ENCODE results near the gene DPF1.

DPF1 gene

DNA sequence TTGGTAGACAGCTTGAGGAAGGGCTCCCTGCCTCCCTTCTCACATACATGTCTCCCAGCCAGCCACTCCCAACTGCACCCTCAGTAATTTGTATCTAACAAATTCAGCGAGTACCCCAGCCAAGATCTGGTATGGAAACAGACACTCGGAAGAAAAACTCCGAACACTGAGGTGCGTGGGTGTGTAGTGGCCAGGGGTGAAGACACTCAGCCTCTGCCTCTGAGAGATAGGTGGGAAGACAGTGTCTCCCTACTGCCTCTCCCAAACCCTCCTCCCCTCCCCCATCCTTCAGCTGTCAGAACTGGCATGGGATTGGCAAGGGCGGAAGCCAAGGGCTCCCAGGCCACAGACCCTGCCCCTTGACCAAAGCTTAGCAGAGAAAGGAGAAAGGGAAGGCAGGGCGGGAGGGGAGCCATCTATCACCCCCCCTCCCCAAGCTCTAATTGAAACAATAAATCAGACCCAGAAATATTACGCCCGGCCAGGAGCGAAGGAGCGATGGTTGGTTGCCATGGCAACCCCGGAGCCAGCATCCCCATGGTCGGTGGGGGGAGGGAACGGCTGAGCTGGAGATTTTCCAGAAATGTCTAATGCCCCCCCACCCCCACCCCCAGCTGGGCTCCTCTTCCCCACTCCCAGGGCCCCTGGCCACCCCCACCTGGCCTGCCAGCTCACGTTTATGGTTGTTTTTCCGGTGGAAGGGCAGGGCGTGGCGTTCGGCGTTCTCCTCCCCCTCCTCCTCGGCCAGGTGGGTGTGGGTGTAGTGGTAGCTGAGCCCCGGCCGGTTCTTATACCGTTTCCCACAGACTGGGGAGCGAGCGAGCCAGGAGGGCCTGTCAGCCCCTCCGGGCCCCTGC lies 7.0 kb downstream of the DPF1 start:
- no peak for DNase-seq

DNA sequence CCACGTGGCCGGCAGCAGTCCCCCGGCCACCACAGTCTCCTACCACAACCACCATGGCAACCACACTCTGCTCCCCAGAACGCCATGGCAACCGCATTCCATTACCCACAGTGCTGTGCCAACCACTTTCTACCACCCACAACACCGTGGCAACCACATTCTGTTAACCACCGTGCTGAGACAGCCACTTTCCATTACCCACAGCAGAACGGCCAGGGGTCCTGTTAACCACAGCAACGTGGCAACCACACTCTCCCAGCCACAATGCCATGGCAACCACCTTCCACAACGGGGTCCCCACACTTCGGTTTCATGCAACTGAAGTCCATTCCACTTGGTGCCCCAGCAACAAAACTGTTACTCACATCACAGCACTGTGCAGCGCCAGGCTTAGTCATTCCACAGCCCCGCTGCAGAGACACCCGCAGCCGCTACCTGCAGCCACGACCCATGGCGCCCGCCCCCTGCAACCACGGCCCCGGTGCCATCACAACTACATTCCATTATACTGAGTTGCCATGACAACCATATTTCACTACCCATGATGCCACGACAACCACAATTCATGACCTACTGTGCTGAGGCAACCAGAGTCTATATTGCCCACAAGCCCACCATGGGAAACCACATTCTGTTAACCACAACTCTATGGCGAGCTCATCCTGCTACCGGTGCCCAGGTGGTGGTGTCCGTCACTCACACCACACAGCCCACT lies 10.0 kb downstream of the DPF1 start:
- no peak for DNase-seq

DNA sequence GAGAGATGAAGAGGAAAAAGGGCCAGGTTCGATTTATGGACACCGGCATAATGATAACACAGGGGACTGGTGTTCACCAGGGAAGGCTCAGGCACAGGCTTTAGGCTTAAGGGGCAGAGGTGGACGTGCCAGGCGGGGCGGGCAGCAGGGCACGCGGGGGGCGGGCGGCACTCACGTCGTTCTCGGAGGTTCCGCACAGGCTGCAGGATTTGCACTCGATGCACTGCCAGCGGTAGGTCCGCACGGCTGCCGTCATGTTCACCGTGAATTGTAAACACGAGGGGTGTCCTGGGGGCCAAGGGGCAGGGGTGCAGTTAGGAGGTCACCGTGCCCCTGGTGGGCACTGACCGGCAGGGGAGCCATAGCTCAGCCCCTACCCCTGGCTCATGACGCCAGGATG lies 10.6 kb downstream of the DPF1 start:
- no peak for DNase-seq

DNA sequence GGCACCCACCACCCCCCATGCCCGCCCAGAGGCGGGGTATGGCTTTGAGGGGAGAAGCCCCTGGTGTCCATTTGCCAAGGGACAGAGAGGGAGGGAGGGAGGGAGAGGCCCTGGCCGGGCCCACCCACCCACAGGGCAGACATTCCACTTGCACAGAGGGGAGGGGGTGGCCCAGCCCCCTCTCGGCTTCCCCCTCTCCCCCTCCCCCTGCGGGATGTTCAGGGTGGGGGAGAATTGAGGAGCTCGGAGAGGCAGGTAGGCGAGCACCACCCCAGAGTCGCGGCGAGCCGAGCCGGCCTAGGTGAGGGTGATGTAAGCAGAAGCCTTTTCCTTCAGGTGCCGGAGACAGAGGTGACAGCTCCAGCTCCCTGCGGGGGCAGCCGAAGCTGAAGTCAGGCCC lies 12.3 kb downstream of the DPF1 start:
- no peak for DNase-seq

DNA sequence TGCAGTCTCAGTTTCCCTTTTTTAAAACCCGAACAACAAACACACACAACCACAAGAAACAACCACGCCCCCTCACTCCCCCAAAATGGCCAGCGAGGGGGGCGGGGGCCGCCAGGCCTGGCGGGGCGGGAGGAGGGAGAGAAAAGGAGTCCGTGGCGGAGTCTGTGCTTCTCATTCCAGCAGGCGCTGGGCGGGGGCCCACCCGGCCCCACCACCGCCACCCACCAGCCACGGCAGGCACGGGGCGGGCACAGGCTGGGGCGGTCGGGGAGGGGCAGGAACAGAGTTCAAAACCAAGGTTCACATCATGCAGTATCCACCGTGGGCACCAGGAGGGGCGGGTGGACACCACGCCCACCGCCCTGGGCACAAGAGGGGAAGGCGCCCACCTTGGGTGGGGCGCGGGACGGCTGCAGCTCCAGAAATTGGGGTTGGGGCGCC lies 12.9 kb downstream of the DPF1 start:
- DNase-seq, result no peak

DNA sequence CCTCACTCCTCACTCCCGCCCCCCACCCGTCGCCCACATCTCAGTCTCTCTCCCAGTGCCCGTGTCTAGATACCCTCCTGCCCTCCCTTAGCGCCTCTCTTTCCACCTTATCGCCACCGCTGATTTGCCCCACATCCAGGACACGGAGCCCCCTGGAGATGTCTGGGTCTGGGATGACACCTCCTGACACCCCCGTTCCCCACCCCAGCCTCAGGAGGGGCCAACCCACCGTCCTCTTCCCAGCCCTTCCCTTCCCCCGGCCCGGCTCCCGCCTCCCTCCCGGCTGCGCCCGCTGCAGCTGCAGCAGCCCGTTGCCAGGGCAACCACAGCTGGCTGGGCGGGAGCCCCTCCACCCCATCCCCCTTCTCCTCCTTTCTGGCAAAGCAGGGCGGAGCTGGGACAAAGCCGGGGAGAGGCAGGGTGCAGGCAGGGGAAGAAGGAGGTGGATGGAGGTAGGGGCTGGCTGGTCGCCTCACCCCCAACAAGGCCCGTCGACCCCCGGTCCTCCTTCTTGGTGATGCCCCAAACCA lies 13.5 kb downstream of the DPF1 start:
- DNase-seq, result peak; percentile 94

DNA sequence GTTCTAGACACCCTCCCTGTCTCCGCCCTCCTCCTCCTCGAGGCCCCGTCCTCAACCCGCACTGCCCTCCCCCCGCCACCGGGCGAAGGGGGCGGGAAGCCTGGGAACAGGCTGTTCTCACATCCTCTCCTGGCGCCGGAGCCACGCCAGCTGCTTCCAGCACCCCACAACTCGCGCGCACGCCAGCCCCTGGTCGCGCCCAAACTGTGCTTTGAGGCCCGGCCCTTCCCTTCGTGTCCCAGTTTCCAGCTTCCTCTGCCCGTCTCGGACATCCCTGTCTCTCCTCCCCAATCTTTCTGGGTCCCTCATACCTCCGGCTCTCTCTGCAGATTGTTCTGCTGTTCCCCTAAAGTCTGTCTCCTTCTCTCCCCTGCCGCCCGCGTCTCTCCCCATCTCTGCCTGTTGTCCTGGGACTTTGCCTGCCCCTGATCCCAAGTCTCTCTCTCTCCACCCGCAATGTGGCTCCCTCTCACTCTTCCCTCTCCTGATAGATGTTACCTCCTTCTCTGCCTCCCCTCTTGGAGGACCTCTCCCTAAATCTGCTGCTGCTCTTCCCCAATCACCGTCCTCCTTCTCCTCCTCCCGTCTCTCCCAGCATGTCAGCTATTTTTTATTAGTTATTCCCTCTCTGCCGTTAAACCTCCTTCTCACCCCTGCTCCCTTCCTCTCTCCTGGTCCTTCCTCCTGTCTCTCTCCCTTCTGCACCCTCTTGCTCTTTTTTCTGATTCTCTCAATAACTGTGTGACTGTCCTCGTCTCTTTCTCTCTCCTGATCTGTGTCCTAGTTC lies 14.2 kb downstream of the DPF1 start:
- DNase-seq, result peak; percentile 71

DNA sequence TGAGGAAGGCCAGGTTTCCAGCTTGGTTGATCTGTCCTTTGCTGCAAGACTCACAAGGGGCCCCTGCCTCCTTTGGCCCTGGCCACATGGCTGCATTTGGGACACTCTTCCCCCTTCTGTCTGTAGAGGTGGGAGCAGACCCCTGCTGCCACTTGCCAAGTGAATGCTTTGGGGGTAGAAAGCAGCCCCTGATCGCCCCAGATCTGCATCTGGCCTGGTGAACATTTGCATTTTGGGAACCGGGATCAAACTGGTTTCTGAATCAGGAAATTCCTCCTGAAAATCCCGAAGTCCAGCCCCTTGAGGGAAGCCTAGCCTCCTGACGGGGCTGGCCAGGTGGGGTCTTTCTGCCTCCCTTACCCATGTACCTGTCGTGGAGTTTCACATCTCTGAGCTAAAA lies 14.9 kb downstream of the DPF1 start:
- no peak for DNase-seq

DNA sequence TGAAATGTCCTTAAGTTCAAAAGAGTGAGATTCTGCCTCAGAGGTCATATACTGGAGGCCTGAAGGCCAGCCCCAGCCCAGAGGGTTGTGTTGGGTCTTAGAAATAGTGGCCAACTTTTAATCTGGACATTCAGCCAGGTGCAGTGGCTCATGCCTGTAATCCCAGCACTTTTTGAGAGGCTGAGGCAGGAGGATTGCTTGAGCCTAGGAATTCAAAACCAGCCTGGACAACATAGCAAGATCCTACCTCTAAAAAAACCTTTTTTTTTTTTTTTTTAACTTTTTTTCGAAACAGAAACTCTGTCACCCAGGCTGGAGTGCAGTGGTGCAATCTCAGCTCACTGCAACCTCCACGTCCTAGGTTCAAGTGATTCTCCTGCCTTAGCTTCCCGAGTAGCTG lies 15.5 kb downstream of the DPF1 start:
- DNase-seq, result no peak

DNA sequence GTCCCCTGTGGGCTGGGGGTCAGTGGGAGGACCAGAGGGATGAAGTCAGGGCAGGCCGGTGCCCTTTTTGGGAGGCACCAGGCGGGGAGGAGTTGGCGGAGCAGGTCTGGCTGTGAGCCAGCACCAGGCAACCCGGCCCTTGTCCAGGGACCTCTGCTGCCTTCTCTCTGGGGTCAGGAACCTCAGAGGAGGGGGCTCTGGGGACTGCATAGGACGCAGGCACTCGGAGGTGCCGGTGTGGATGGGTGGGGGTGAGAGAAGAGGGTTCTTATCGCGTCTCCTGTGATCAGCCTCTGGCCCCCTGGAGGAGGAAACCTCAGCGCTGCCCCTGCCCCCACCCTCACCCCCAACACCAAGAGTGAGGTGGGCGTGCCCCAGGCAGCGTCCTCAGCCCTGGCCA lies 16.5 kb downstream of the DPF1 start:
- no peak for DNase-seq

DNA sequence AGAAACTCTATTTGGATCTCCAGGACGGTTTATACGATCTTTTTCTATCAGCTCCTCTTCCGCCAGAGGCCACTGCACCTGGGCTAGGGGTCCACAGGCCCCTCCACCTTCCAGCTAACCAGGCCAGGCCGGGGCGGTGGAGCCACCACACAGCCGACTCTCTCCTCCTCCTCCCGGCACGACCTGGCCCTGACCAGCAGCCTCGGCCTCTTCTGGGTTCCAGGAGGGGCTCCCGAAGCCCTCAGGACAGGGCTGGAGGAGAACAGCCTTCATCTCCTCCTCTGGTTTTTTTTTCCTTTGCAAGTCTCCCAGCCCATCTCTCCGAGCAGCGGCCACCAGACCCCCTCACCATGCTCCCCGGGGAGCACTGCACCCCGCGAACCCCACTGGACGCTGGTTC lies 17.1 kb downstream of the DPF1 start:
- DNase-seq, result no peak

DNA sequence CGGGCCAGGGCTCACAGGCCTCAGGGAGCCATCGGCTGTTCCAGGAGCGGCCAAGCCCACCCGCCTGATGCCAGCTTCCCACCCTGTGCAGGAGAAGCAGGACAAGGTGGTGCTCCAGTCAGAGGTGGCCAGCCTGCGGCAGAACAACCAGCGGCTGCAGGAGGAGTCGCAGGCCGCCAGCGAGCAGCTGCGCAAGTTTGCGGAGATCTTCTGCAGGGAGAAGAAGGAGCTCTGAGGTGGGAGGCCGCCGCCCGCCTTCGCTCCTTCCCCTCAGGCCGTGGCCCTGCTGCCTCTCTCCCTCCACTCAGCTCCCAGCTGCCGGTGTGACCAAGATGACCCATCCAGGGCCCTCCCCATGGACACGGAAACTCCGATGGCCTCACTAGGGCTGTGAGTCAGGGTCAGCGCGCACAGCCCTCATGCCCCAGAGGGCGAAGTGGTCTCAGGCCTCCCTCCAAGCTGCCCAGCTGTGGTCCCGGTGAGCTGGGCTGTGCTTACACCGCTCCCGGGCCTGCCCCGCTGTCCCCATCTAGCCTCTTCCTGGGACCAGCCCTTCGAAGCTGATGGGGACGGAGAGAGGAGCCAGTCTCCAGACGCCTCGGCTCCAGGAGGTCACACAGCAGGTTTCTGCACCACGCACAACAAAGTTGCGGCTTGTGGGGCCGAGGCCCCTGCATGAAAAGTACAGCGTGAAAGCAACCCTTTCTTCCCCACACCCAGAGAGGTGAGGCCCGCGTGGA lies 17.8 kb downstream of the DPF1 start:
- DNase-seq, result no peak

DNA sequence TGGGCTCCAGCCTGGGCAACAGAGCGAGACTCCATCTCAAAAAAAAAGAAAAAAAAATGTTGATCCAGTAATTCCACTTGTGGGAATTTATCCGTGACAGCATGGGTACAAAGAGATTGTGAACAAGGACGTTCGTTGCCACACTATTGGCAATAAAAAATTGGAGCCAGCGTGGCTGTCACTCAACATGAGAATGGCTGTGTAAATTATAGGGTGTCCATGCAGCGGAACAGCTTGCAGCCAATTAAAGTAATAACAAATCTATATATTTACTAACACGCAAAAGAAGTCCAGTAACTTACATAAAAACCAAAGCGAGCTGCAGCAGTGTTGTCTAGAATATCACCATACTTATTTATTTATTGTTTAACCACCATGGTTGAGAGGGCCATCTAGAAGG lies 19.3 kb downstream of the DPF1 start:
- DNase-seq, result no peak

DNA sequence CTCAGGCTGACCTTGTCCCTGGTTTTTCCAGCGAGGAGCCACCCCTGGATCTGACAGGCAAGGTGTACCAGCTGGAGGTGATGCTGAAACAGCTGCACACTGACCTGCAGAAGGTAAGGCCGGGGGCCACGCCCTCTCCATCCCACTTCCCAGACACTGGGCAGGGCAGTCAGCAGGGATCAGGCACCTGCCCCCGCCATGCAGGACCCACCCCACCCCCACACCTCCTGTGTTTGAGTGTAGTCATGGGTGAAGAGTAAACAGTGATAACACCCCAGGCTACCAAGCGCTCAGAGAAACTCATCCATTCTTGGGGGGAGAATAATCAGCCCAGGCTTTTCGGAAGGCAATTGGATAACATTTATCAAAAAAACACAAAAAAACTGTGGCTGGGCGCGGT lies 19.9 kb downstream of the DPF1 start:
- peak; percentile 20 for DNase-seq

DNA sequence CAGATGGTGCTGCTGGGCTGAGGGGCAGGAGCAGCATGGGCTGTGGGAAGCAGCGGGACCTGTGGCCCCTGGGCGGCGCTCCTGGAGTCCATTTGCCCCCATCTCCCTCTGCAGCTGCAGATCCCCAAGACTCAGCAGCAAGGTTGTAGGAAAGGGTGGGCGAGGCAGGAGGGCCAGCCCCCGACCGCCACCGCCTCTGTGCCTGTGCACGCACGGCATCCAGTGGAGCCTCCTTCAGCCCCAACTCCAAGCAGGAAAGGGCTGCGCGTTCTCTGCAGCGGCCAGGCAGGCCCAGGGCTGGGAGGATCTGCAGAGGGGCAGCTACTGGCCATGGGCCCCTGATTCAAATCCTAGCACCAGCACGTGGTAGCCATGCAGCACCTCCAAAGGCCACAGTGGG lies 20.8 kb downstream of the DPF1 start:
- no peak for DNase-seq

DNA sequence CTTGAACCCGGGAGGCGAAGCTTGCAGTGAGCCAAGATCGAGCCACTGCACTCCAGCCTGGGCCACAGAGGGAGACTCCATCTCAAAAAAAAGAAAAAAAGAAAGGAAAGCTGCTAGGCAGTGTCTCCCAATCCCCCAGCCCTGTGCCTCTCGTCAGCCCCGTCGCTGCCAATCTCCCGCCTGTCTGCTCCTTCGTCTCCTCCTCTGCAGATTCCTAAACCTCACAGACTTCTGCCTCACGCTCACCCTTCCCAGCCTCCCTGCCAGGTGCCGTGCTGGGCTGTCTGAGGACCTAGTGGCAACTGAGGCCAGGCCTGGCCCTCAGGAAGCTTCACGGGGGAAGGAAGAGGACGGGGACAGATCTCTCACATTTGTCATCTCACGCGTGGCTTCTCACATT lies 21.5 kb downstream of the DPF1 start:
- no peak for DNase-seq

DNA sequence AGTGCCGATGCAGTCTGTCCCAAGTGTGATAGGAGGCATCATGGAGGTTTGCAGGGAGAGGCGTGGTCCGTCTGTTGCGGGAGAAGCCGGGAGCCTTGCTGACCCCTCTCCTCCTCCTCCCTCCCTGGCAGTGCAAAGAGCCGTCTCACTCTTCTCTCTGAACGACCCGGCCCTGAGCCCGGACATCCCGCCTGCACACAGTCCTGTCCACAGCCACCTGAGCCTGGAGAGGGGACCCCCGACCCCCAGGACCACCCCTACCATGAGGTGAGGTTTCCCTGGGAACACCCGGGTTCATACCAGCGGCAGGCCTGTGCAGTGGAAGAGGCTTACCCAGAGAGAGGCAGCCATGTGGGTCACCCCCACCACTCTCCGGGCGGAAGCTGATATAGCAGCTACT lies 22.3 kb downstream of the DPF1 start:
- no peak for DNase-seq

DNA sequence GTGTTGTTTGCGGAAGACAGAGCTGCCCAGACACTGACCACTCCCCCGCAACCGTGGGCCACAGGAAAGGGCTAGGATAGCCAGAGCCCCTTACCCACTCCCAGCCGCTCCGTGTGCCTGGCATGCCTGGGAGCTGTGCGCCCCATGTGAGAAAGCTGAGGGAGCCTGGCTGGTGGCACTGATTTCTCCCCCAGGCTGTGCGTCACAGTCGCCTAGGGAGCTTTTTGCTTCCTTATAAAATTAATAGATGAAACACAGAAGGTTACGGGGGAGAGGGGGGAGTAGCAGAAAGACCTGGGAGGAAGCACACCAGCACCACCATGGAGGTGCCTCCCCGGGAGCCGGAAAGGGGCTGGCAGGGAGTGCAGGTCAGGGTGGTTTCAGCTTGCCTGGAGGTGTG lies 24.7 kb downstream of the DPF1 start:
- no peak for DNase-seq

DNA sequence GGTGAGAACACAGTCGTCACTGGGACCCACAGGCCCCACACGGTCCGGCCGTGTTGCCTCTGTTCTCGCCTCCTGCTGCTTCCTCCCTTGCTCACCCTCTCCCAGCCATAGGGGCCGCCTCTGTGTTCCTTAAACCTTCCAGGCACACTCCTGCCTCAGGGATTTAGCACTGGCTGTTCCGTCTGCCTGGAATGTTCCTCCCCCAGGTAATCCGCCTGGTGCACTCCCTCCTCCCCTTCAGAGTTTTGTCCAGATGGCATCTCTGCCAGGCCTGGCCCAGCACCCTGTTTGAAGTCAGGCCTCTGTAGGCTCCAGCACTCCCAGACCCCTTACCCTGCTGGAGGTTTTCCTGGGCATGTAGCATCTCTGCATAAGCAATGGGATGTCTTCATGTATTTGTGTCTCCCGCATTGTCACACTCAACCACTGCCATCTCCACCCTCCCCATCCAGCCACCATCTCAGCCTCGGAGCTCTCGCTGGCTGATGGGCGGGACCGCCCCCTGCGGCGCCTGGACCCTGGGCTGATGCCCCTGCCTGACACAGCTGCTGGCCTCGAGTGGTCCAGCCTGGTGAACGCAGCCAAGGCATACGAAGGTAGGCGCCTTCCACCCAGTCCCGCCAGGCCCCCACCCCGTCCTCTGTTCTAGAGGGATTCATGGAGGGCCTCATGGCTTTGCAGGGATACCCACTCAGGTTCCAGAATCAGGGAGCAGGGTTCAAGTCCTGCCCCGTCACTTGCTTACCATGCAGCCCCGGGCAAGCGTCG lies 25.9 kb downstream of the DPF1 start:
- no peak for DNase-seq

DNA sequence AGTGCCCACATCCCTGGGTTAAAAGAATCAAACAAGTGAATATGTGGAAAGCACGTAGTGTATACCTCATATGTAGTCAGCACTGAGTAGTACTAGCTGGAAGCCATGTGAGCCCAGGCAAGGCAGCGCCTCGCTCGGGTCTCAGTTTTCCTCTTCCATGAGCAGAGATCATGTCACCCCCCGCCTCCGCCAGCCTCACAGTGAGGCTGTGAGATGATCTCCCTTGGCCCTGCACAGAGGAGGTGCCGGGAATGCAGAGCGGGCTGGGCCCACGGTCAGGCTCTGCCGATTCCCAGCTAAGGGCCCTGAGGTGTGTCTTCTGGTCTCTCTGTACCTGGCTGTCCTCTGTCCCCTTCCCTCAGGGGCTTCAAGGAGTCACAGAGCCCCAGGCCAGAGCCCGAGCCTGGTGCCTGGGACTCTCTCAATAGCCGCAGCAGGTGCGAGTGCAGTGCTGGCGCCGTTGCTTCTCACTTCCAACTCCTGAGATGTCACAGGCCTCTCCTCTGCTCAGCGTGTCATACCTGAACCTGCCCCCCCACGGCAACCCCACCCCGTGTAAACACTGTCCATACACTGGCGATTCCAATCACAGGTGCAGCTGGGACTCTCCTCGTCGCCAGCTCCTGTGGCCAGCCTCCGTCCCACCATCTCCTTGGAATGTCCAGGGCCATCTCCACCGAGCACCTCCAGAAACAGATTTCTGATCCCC lies 26.9 kb downstream of the DPF1 start:
- DNase-seq, result no peak

DNA sequence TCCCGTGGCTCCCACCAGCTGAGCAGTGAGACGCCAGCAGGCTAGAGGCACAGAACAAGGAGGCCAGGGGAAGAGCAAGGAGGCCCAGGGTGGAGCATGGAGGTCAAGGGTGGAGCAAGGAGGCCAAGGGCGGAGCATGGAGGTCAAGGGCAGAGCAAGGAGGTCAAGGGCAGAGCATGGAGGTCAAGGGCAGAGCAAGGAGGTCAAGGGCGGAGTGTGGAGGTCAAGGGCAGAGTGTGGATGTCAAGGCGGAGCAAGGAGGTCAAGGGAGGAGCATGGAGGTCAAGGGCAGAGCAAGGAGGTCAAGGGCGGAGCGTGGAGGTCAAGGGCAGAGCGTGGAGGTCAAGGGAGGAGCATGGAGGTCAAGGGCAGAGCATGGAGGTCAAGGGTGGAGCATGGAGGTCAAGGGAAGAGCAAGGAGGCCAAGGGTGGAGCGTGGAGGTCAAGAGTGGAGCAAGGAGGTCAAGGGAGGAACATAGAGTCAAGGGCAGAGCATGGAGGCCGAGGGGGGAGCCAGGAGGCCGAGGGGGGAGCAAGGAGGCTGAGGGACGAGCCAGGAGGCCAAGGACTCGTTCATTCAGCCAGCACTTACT lies 27.7 kb downstream of the DPF1 start:
- DNase-seq, result no peak
